HG02970 (cell line): ENCODE results near the gene H6PD.

Experiments
- ATAC-seq: cut with Tn5 transposase; IDR thresholded peaks from one replicate; pipeline ENCODE4 v1.9.1; 2021; ENCODE audit warnings: mild to moderate bottlenecking, moderate library complexity, moderate number of reproducible peaks; ENCODE audit not compliant: unreplicated experiment, low FRiP score

H6PD gene

GRCh38 chr1:9312168-9312720 is 77.7 kb downstream of the H6PD start:
- no peak for ATAC-seq

DNA sequence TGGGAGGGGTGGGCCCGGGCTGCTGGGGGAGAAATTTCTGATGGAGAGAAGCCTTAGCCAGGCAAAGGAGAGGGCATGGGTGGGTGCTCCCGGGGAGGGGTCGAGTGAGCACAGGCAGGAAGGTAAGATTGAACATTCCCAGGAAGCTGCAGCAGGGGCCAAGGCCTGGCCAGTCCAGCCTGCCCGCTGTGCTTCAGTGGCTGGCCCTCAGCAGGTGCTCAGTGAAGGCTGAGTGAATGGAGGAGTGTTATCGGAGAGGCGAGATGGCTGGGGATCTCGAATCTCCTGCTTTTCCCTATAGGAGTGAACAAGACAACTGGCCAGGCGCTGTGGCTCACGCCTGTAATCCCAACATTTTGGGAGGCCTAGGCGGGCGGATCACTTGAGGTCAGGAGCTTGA is 79.0 kb downstream of the H6PD start:
- no peak for ATAC-seq

GRCh38 chr1:9314111-9314510 is 79.5 kb downstream of the H6PD start:
- no peak for ATAC-seq

DNA sequence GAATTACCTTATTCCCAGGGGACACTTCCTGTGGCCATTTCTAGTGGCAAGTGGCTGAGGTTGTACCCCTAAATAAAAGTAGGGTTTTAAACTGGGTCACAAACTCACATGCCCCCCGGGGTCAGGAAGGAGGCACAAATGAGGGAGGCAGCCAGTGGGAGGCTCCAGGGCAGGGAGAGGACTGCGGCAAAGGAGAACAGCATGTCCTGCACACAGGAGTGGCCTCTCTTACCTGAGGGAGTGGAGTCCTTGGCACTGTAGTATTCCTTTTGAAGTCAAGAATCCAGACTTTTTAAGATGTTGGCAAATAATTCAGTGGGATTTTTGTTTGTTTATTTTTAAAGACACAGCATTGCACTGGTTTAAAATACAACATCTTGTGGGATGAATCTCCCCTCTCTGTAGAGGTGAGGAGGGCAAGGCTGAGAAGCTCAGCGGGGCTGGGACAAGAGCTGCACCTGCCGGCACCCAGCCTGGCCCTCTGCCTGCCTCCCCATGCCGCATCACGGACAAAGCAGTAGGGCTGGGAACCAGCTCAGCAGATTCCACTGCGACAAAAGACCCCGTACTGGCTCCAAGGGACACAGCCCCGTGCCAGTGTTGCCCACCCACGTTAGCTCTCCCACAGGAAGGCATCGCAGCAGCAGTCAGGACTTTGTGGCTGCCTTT is 80.3 kb downstream of the H6PD start:
- no peak for ATAC-seq

DNA sequence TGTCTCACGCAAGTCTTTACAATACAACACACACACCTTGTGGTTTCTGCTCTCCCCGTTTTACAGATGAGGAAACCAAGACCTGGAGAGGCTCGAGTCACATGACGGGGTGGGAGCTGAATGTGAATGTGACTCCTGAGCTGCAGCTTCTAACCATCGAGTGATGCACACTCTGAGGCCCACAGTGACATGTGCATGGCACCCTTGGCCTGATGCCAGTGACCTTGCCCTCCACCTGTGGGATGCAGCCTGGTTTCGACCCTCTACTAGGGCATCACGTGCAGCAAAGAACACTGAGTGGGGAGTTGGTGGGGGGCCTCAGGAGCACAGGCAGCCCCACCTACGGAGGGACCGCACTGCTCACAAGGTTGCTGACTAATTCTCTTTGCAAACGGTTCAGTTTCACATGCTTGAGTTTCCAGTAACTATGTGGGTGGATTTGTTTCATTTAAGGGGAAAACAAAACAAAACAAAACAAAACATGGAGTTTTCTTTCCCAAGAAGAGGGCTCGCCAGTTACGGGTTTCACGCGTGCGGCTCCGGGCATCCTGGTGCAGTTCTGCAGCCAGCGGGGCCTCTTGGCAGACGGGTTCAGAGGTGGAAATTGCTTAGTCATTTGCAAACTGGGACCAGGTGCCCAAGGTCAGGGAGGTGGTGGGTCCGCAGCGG is 81.0 kb downstream of the H6PD start:
- no peak for ATAC-seq

DNA sequence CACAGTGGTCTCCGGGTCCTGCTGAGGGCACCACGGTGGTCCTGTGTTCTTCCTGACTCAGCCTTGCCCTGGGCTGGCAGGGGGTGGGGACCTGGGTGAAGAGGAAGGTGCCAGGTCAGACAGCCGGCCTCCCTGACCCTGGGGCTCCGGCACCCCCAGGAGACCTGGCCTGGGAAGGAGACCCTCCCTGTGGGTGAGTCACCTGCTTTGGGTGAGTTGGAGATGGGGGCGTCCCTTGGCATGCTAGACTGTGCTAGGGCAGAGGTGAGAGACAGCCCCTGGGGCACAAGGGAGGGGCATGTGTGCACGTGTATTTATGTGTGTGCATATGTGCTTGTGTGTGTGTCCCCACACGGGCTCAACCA is 81.5 kb downstream of the H6PD start:
- no peak for ATAC-seq

GRCh38 chr1:9316512-9316911 is 81.9 kb downstream of the H6PD start:
- no peak for ATAC-seq

- no peak for ATAC-seq
These were observed 82.5 kb downstream of the H6PD start for GRCh38 chr1:9317072-9317471.

DNA sequence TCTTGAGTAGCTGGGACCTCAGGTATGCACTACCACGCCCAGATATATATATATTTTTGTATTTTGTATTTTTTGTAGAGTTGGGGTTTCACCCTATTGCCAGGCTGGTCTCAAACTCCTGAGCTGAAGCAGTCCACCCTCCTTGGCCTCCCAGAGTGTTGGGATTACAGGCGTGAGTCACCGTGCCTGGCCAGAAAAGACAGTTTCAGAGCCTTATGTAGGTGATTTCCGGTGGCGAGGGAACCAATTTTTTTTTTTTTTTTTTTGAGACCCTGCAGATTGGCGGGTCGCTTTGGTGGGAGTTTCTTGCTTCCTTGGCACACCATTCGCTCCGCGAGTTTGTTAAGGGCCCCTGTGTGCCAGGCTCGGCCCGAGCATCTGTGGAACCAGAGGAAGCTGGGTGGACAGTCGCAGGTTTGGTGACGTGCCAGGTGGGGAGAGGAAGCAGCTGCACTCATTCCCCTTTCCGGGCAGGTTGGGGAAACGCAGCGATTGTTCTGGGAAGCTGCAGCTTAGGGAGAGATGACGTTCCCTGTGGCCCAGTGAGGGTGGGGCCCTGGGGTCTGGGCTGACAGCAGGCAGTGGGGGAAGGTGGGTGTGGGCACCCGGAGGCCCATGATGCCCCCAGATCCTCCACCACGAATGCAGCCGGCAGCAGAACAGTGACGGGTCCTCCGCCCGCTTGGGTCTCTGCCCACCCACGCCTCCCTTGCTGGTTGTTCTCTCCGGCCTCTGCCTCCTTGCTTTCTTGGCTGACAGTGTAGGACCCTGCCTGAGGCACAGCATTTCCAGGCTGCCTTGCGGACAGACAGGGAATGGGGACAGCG is 83.2 kb downstream of the H6PD start:
- no peak for ATAC-seq

DNA sequence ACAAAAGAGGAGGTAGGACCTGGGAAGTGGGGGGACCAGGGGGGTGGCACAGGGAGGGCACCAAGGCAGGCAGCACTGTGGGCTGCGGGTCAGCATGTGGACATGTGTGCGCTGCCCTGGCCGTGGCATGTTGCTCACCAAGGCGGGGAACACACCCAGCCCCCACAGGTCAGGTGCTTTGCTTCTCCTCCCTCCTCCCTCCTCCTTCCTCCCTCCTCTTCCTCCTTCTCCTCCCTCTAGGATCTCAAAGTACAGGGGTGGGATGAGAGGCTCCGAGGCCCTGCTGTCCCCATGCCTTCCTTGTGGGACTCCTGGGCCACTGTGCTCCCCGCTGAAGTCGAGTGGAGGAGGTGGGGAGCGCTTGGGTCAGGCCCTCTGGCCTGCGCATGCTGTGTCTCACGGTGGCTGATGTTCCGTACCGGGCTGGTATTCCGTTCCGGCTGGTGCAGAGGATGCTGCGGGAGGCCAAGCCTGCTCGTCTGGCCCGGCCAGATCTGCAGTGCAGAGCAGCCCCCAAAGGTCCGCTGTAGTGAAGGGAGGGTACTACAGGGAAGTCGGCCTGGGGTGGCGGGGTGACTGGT is 84.7 kb downstream of the H6PD start:
- no peak for ATAC-seq

DNA sequence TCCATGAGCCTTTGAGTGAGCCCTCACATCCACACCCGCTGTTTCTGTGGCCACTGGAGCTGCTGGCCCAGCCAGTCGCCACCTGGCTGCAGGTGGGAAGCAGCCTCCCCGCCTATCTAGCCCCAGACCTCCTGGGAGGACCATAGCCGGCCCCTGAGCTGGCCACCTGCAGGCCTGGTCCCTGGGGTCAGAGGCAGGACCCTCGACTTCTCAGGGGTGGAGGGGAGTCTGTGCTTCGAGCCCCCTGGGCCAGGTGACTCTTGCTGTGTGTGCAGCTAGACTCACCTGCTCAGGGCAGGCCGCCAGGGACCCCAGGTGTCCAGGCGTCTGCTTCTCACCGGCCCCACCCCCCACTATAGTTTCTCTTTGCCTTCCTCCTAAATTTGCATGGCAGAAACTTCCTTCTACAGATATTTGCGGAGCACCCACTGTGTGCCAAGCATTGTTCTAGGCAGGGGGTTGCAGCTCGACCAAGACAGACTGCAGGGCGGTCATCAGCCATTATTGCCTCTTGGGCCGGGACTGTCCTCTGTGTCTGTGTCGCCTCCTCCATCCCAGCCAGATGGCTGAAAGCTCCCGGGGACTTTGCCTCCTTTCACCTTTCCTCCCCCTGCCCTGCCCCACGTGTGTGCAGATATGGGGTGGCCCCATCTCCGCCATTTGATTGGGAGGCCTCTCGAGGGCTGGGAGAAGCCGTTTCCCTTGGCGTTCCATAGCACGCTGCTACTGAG is 85.4 kb downstream of the H6PD start:
- ATAC-seq, result no peak
